NCI-H2196 treated with DMSO at 0.1 percent for 48 hours (cell line): Measurements from ENCODE around the gene ISL1.

Experiments used
- DNase-seq: peaks from one replicate; lab custom pipeline; 2025; ENCODE audit not compliant: unreplicated experiment; lab: John Stamatoyannopoulos, UW

ISL1 gene

GRCh38 chr5:51439232-51439631, 56.0 kb downstream of the ISL1 start:
- no peak for DNase-seq
